ENCODE data around the gene GNMT.

DNA sequence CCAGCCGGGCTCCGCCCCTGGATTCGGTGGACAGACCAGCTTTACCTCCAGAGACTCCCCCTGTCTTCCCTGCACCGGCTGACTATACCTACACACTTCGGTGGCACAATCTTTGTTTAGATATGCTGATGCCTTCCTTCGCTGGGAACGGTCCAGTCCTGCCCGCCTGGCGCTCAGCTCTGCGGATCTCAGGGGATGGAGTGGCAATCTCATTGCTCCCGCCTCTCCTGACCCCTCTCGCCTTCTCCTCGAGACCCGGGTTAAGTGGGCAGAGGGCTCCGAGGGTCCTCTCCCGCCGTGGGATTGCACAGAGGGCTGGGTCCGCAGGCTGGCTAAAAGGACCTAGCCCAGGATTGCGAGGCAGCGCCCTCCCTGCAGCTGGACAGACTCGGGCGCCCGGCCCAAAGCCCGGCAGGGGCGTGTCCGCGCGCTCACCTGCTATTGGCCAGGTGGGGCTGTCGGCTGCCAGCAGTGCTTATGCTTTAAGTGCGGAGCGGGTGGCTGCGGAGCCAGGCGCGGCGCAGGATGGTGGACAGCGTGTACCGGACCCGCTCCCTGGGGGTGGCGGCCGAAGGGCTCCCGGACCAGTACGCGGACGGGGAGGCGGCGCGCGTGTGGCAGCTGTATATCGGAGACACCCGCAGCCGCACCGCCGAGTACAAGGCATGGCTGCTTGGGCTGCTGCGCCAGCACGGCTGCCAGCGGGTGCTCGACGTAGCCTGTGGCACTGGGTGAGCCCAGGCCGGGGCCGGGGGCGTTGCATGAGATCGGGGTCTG lies at the start of gene GNMT:
- TF ChIP-seq GATA2 (CRISPR knock-in tag; IDR thresholded peaks at IDR 0.05) = no peak
- TF ChIP-seq, protein P1, sequence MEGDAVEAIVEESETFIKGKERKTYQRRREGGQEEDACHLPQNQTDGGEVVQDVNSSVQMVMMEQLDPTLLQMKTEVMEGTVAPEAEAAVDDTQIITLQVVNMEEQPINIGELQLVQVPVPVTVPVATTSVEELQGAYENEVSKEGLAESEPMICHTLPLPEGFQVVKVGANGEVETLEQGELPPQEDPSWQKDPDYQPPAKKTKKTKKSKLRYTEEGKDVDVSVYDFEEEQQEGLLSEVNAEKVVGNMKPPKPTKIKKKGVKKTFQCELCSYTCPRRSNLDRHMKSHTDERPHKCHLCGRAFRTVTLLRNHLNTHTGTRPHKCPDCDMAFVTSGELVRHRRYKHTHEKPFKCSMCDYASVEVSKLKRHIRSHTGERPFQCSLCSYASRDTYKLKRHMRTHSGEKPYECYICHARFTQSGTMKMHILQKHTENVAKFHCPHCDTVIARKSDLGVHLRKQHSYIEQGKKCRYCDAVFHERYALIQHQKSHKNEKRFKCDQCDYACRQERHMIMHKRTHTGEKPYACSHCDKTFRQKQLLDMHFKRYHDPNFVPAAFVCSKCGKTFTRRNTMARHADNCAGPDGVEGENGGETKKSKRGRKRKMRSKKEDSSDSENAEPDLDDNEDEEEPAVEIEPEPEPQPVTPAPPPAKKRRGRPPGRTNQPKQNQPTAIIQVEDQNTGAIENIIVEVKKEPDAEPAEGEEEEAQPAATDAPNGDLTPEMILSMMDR (IDR thresholded peaks at IDR 0.05) = no peak
- TF ChIP-seq EP300 (IDR thresholded peaks at IDR 0.05; ENCODE audit: borderline replicate concordance in 1 of 2, low read depth in 1 of 2, low read length in 1 of 2) = no peak
- TF ChIP-seq, protein P2, sequence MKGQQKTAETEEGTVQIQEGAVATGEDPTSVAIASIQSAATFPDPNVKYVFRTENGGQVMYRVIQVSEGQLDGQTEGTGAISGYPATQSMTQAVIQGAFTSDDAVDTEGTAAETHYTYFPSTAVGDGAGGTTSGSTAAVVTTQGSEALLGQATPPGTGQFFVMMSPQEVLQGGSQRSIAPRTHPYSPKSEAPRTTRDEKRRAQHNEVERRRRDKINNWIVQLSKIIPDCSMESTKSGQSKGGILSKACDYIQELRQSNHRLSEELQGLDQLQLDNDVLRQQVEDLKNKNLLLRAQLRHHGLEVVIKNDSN (IDR thresholded peaks at IDR 0.05; ENCODE audit: borderline replicate concordance, low read depth) = no peak
- no peak for TF ChIP-seq SIN3A (IDR thresholded peaks at IDR 0.05; ENCODE audit: borderline replicate concordance, low read depth, low read length)
- TF ChIP-seq, protein P3, sequence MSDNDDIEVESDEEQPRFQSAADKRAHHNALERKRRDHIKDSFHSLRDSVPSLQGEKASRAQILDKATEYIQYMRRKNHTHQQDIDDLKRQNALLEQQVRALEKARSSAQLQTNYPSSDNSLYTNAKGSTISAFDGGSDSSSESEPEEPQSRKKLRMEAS (IDR thresholded peaks at IDR 0.05; ENCODE audit: low read depth) = no peak
- TF ChIP-seq POLR2AphosphoS5 (IDR thresholded peaks at IDR 0.05; ENCODE audit: low read depth, low read length) = no peak

Data from SK-N-SH (cell line).